Non-pigmented ciliary epithelial cell (primary cell): ENCODE data around the gene PAX8.
"Not testable (repeated sequence)": the region's sequence is repeated elsewhere in the genome, so short reads cannot be mapped to it uniquely, and the experiment has no call there.

ENCODE experiments used
- DNase-seq: peaks from one replicate; pipeline ENCODE4 v3.0.0-alpha.2; 2010; ENCODE audit warnings: low read depth

Gene PAX8

GRCh38 chr2:113278742-113279139, at the start of gene PAX8:
Gene PAX8, minus strand, starts transcription at chr2:113278921. Its CDS starts 527 bp downstream, at chr2:113278394.
- no peak for DNase-seq

- DNase-seq, result no peak
These were observed 49.3 kb upstream of the PAX8 start for GRCh38 chr2:113328043-113328442.

GRCh38 chr2:113325161-113325731, 46.5 kb upstream of the PAX8 start:
- DNase-seq, result not testable (repeated sequence)

GRCh38 chr2:113324684-113325160, 46.0 kb upstream of the PAX8 start:
- no peak for DNase-seq

- DNase-seq, result not testable (repeated sequence)
These were observed 44.4 kb upstream of the PAX8 start for GRCh38 chr2:113323129-113323528.

- not testable (repeated sequence) for DNase-seq
These were observed 41.4 kb upstream of the PAX8 start for GRCh38 chr2:113320106-113320505.

- DNase-seq, result not testable (repeated sequence)
These were observed 40.2 kb upstream of the PAX8 start for GRCh38 chr2:113318941-113319340.

- DNase-seq, result no peak
These were observed 37.4 kb upstream of the PAX8 start for GRCh38 chr2:113316085-113316484.

GRCh38 chr2:113314663-113315062, 35.9 kb upstream of the PAX8 start:
- not testable (repeated sequence) for DNase-seq

- DNase-seq, result not testable (repeated sequence)
These were observed 35.5 kb upstream of the PAX8 start for GRCh38 chr2:113314176-113314575.

GRCh38 chr2:113311781-113312180, 33.1 kb upstream of the PAX8 start:
- DNase-seq, result not testable (repeated sequence)

GRCh38 chr2:113311191-113311590, 32.5 kb upstream of the PAX8 start:
- not testable (repeated sequence) for DNase-seq

- DNase-seq, result no peak
These were observed 31.1 kb upstream of the PAX8 start for GRCh38 chr2:113309655-113310387.

GRCh38 chr2:113308784-113309183, 30.1 kb upstream of the PAX8 start:
- not testable (repeated sequence) for DNase-seq

GRCh38 chr2:113306207-113306606, 27.5 kb upstream of the PAX8 start:
- not testable (repeated sequence) for DNase-seq

- DNase-seq, result not testable (repeated sequence)
These were observed 27.0 kb upstream of the PAX8 start for GRCh38 chr2:113305749-113306148.

GRCh38 chr2:113305146-113305545, 26.4 kb upstream of the PAX8 start:
- no peak for DNase-seq

GRCh38 chr2:113304702-113305101, 26.0 kb upstream of the PAX8 start:
- no peak for DNase-seq

GRCh38 chr2:113302216-113302980, 23.7 kb upstream of the PAX8 start:
- not testable (repeated sequence) for DNase-seq

- DNase-seq, result no peak
These were observed 21.6 kb upstream of the PAX8 start for GRCh38 chr2:113300281-113300680.

GRCh38 chr2:113298176-113298575, 19.5 kb upstream of the PAX8 start:
- no peak for DNase-seq

GRCh38 chr2:113297590-113297989, 18.9 kb upstream of the PAX8 start:
- DNase-seq, result not testable (repeated sequence)

- DNase-seq, result no peak
These were observed 12.5 kb upstream of the PAX8 start for GRCh38 chr2:113291191-113291590.
